ENCODE data around the gene MAB21L3. TPM values are rescaled to one million over a fixed set of nuclear protein-coding genes. Genes with fewer than 3 reads are reported as not detected.

The MAB21L3 gene
- total RNA-seq, 1 donor from 2014 or later = 0.18 TPM

- Mint-ChIP-seq H3K4me1 (ENCODE audit: unreplicated experiment) (peaks cover 20% of the 10 kb centered on the region), H3K4me3 (ENCODE audit: unreplicated experiment) (no peak overlapping the region), H3K27ac (ENCODE audit: unreplicated experiment) (no peak overlapping the region), H3K36me3 (ENCODE audit: low read depth, unreplicated experiment) (no peaks in the 10 kb centered on the region), H3K27me3 (ENCODE audit: unreplicated experiment) (peaks cover 2% of the 10 kb centered on the region), H3K9me3 (ENCODE audit: unreplicated experiment) (no peaks in the 10 kb centered on the region)
- no peak for TF ChIP-seq CTCF (IDR thresholded peaks at IDR 0.05; ENCODE audit: unreplicated experiment)
- no peak for DNase-seq (ENCODE audit: low spot score)
Measured at GRCh38 chr1:116153692-116154031, 42.5 kb downstream of the MAB21L3 start.

- peak overlapping the region; percentile 28 for H3K4me3 Mint-ChIP-seq (ENCODE audit: unreplicated experiment)
- TF ChIP-seq CTCF (IDR thresholded peaks at IDR 0.05; ENCODE audit: unreplicated experiment) = no peak
- peaks cover 2% of the 10 kb centered on the region for H3K27me3 Mint-ChIP-seq (ENCODE audit: unreplicated experiment)
- no peaks in the 10 kb centered on the region for H3K36me3 Mint-ChIP-seq (ENCODE audit: low read depth, unreplicated experiment)
- no peaks in the 10 kb centered on the region for H3K9me3 Mint-ChIP-seq (ENCODE audit: unreplicated experiment)
- no peak overlapping the region for H3K27ac Mint-ChIP-seq (ENCODE audit: unreplicated experiment)
- H3K4me1 Mint-ChIP-seq (ENCODE audit: unreplicated experiment) = peaks cover 20% of the 10 kb centered on the region
- no peak for DNase-seq (ENCODE audit: low spot score)
Measured at GRCh38 chr1:116154536-116154935, 43.3 kb downstream of the MAB21L3 start.

GRCh38 chr1:116157096-116157495 lies 45.9 kb downstream of the MAB21L3 start:
- DNase-seq (ENCODE audit: low spot score) = no peak
- TF ChIP-seq CTCF (IDR thresholded peaks at IDR 0.05; ENCODE audit: unreplicated experiment) = no peak
- H3K36me3 Mint-ChIP-seq (ENCODE audit: low read depth, unreplicated experiment) = no peaks in the 10 kb centered on the region
- H3K27me3 Mint-ChIP-seq (ENCODE audit: unreplicated experiment) = no peaks in the 10 kb centered on the region
- no peaks in the 10 kb centered on the region for H3K9me3 Mint-ChIP-seq (ENCODE audit: unreplicated experiment)
- no peak overlapping the region for H3K27ac Mint-ChIP-seq (ENCODE audit: unreplicated experiment)
- H3K4me1 Mint-ChIP-seq (ENCODE audit: unreplicated experiment) = no peaks in the 10 kb centered on the region
- no peak overlapping the region for H3K4me3 Mint-ChIP-seq (ENCODE audit: unreplicated experiment)

- H3K4me3 Mint-ChIP-seq (ENCODE audit: unreplicated experiment) = no peak overlapping the region
- no peaks in the 10 kb centered on the region for H3K27me3 Mint-ChIP-seq (ENCODE audit: unreplicated experiment)
- H3K9me3 Mint-ChIP-seq (ENCODE audit: unreplicated experiment) = no peaks in the 10 kb centered on the region
- no peak overlapping the region for H3K27ac Mint-ChIP-seq (ENCODE audit: unreplicated experiment)
- no peaks in the 10 kb centered on the region for H3K4me1 Mint-ChIP-seq (ENCODE audit: unreplicated experiment)
- TF ChIP-seq CTCF (IDR thresholded peaks at IDR 0.05; ENCODE audit: unreplicated experiment) = no peak
- H3K36me3 Mint-ChIP-seq (ENCODE audit: low read depth, unreplicated experiment) = no peaks in the 10 kb centered on the region
- no peak for DNase-seq (ENCODE audit: low spot score)
Measured at GRCh38 chr1:116159177-116159576, 48.0 kb downstream of the MAB21L3 start.

- DNase-seq (ENCODE audit: low spot score) = no peak
- Mint-ChIP-seq H3K4me3 (ENCODE audit: unreplicated experiment) (no peak overlapping the region), H3K9me3 (ENCODE audit: unreplicated experiment) (no peaks in the 10 kb centered on the region), H3K36me3 (ENCODE audit: low read depth, unreplicated experiment) (no peaks in the 10 kb centered on the region), H3K27me3 (ENCODE audit: unreplicated experiment) (no peaks in the 10 kb centered on the region), H3K4me1 (ENCODE audit: unreplicated experiment) (no peaks in the 10 kb centered on the region), H3K27ac (ENCODE audit: unreplicated experiment) (no peak overlapping the region)
- TF ChIP-seq CTCF (IDR thresholded peaks at IDR 0.05; ENCODE audit: unreplicated experiment) = no peak
Measured at GRCh38 chr1:116159611-116160010, 48.4 kb downstream of the MAB21L3 start.

All from endothelial cell (in vitro differentiated cells).